OCI-LY3 (cell line): Measurements from ENCODE around the gene SYNDIG1.

Source experiments
- H2AFZ ChIP-seq: fragments of 200-600, 300-600 bp; shearing (Covaris generic); 2 replicates; pipeline ENCODE4 v1.6.0; 2014; ENCODE audit warnings: antibody characterized with exemption, low read depth, low read length
- H3K27ac ChIP-seq: fragments of 200-600, 300-600 bp; sonication (generic); 2 replicates; pipeline ENCODE4 v1.5.1; 2014; ENCODE audit warnings: mild to moderate bottlenecking, low read length, moderate library complexity, mixed read lengths
- H3K27me3 ChIP-seq: fragments of 200-600, 300-600 bp; sonication (generic); 2 replicates; pipeline ENCODE4 v1.6.1; 2014; ENCODE audit warnings: low read depth, low read length, mixed read lengths
- H3K36me3 ChIP-seq: fragments of 200-600, 300-600 bp; sonication (generic); replicated peaks from 2 replicates; pipeline ENCODE3; 2014; ENCODE audit warnings: low read depth, low read length, mixed read lengths
- H3K4me1 ChIP-seq: fragments of 300-600, 200-600 bp; sonication (generic); 2 replicates; pipeline ENCODE4 v1.6.1; 2014; ENCODE audit warnings: low read length, mixed read lengths
- H3K4me2 ChIP-seq: fragments of 200-600, 300-600 bp; sonication (generic); 2 replicates; pipeline ENCODE4 v1.6.1; 2014; ENCODE audit warnings: low read length, mixed read lengths
- H3K4me3 ChIP-seq: fragments of 300-600, 200-600 bp; sonication (generic); 2 replicates; pipeline ENCODE4 v1.5.1; 2014; ENCODE audit warnings: antibody characterized with exemption, mild to moderate bottlenecking, low read length, moderate library complexity
- H3K79me2 ChIP-seq: fragments of 300-600, 200-600 bp; shearing (Covaris generic); 2 replicates; pipeline ENCODE4 v1.6.1; 2014; ENCODE audit warnings: mild to moderate bottlenecking, low read length, mixed read lengths
- H3K9ac ChIP-seq: fragments of 300-600, 200-600 bp; shearing (Covaris generic); 2 replicates; pipeline ENCODE4 v1.6.0; 2014; ENCODE audit warnings: mild to moderate bottlenecking, low read length, moderate library complexity
- H3K9me3 ChIP-seq: fragments of 200-600, 300-600 bp; shearing (Covaris generic); 2 replicates; pipeline ENCODE4 v1.6.1; 2014; ENCODE audit warnings: low read length, mixed read lengths; ENCODE audit not compliant: insufficient read depth
- H4K20me1 ChIP-seq: fragments of 200-600, 300-600 bp; sonication (generic); 2 replicates; pipeline ENCODE4 v1.6.1; 2016; ENCODE audit warnings: low read length, mixed read lengths; ENCODE audit not compliant: insufficient read depth
- EZH2phosphoT487 ChIP-seq: fragments of 200-600 bp; shearing (Covaris generic); IDR thresholded peaks from 2 replicates; pipeline ENCODE4 v1.6.1; 2018; ENCODE audit warnings: antibody characterized with exemption, mixed run types, low read depth
- TF ChIP-seq, protein P1 (sequence below): fragments of 200-600, 300-600 bp; sonication (generic); IDR thresholded peaks from 2 replicates; pipeline ENCODE4 v1.5.1; 2014; ENCODE audit warnings: antibody characterized with exemption, low read length, low read depth

SYNDIG1 gene

DNA sequence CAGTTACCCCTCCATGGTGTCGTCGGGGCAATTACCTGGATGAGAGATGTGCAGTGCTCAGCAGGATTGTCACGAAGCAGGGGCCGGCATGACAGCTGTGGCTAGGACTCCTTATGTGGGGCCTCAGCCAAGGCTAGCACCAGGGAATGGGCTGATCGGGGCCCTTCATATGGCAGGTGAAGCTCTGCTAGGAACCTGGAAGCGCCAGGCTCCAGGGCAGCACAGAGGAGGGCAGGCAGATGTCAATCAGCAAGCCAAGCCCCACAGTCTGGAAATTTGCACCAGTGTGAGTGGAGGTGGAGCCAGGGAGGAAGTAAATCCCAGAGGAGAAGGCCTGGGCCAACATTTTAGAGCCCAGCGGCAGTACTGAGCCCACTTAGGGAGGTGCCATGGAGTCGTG is 21.2 kb downstream of the SYNDIG1 start:
- no peak overlapping the region for H3K4me3 ChIP-seq
- TF ChIP-seq, protein P1, sequence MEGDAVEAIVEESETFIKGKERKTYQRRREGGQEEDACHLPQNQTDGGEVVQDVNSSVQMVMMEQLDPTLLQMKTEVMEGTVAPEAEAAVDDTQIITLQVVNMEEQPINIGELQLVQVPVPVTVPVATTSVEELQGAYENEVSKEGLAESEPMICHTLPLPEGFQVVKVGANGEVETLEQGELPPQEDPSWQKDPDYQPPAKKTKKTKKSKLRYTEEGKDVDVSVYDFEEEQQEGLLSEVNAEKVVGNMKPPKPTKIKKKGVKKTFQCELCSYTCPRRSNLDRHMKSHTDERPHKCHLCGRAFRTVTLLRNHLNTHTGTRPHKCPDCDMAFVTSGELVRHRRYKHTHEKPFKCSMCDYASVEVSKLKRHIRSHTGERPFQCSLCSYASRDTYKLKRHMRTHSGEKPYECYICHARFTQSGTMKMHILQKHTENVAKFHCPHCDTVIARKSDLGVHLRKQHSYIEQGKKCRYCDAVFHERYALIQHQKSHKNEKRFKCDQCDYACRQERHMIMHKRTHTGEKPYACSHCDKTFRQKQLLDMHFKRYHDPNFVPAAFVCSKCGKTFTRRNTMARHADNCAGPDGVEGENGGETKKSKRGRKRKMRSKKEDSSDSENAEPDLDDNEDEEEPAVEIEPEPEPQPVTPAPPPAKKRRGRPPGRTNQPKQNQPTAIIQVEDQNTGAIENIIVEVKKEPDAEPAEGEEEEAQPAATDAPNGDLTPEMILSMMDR = no peak
- TF ChIP-seq EZH2phosphoT487 = no peak
- no peaks in the 10 kb centered on the region for H4K20me1 ChIP-seq
- no peaks in the 10 kb centered on the region for H3K27me3 ChIP-seq
- no peaks in the 10 kb centered on the region for H3K4me1 ChIP-seq
- H3K9me3 ChIP-seq = no peaks in the 10 kb centered on the region
- H3K4me2 ChIP-seq = no peak overlapping the region
- no peak overlapping the region for H3K9ac ChIP-seq
- no peaks in the 10 kb centered on the region for H3K36me3 ChIP-seq
- no peaks in the 10 kb centered on the region for H3K79me2 ChIP-seq
- no peak overlapping the region for H2AFZ ChIP-seq
- H3K27ac ChIP-seq = no peak overlapping the region

DNA sequence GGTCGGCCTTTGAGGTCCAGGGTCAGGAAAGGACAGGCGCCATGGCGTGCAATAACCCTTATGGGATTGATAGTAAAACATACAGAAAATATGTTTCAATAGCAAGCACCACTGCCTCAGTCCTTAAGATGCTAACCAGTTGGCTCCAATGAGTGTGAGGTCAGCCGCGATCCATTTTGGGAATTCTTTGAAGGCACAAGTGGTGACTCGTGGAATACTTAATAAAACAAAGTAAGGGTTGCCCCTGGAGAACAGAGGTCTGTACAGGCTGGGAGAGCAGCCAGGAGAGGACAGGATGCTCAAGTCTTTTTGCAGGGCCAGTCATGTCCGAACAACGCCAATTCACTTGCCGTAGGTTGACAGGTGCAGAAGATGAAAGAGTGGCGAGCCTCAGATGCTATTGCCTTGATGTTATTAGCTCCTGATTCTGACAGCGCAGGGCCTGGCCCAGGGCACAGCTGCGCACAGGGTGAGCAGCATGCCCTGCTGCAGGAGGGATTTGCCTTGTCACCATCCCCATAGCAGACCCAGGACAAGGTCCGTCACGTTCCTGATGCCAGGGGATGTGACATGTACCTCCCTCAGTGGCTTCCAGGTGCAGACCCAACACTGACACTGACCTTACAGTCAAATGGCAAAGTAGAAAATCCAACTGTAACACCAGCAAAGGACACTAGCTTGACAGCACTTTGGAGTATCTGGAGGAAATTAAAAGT is 21.8 kb downstream of the SYNDIG1 start:
- Histone ChIP-seq H3K4me3 (no peak overlapping the region), H3K79me2 (no peaks in the 10 kb centered on the region), H4K20me1 (no peaks in the 10 kb centered on the region), H3K4me1 (no peaks in the 10 kb centered on the region), H3K27ac (no peak overlapping the region), H2AFZ (no peak overlapping the region), H3K9ac (no peak overlapping the region), H3K27me3 (no peaks in the 10 kb centered on the region), H3K4me2 (no peak overlapping the region), H3K9me3 (no peaks in the 10 kb centered on the region), H3K36me3 (no peaks in the 10 kb centered on the region)
- TF ChIP-seq EZH2phosphoT487 = no peak
- TF ChIP-seq, protein P1 = no peak

GRCh38 chr20:24492031-24492607 is 22.7 kb downstream of the SYNDIG1 start:
- Histone ChIP-seq H3K27ac (no peak overlapping the region), H3K27me3 (no peaks in the 10 kb centered on the region), H3K79me2 (no peaks in the 10 kb centered on the region), H3K4me1 (no peaks in the 10 kb centered on the region), H4K20me1 (no peaks in the 10 kb centered on the region), H3K4me2 (no peak overlapping the region), H3K9me3 (no peaks in the 10 kb centered on the region), H3K9ac (no peak overlapping the region), H3K4me3 (no peak overlapping the region), H2AFZ (no peak overlapping the region), H3K36me3 (no peaks in the 10 kb centered on the region)
- TF ChIP-seq, protein P1 = no peak
- no peak for TF ChIP-seq EZH2phosphoT487

DNA sequence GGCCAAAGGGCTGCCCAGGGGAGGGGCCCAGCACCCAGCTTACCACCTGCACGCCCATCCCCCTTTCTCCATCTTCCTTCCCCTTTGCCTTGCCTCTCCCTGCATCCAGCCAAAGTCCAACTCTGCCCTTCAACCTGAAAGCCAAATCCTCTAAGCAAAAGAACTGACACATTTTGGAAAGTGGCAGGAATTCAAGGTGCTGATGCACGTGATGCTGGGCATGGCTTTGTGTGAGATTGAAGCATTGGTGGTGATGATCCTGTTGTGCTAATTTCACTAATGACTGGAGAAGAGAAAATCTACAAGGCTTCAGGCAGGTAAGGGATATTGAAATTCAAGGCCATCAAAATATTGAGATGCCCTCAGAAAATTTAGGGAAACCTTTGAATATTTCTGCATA is 23.3 kb downstream of the SYNDIG1 start:
- Histone ChIP-seq H3K9ac (no peak overlapping the region), H3K36me3 (no peaks in the 10 kb centered on the region), H3K27me3 (no peaks in the 10 kb centered on the region), H3K4me3 (no peak overlapping the region), H3K4me2 (no peak overlapping the region), H2AFZ (no peak overlapping the region), H3K4me1 (peaks cover 4% of the 10 kb centered on the region), H3K9me3 (no peaks in the 10 kb centered on the region), H3K79me2 (no peaks in the 10 kb centered on the region), H3K27ac (no peak overlapping the region), H4K20me1 (no peaks in the 10 kb centered on the region)
- TF ChIP-seq EZH2phosphoT487 = no peak
- TF ChIP-seq, protein P1 = no peak
